SK-N-MC (cell line): ENCODE measurements around the gene TPGS1.

Source experiments
- DNase-seq: peaks from one replicate; pipeline ENCODE4 v3.0.0-alpha.2; 2011; ENCODE audit warnings: low read depth, low spot score
- H3K27ac ChIP-seq: fragments of 200-600 bp; sonication (generic); 2 replicates; pipeline ENCODE4 v1.5.1; 2016; ENCODE audit warnings: mixed run types
- H3K36me3 ChIP-seq: fragments of 200-600 bp; sonication (generic); 2 replicates; pipeline ENCODE4 v1.6.1; 2017; ENCODE audit warnings: antibody characterized with exemption, low read length, mixed read lengths; ENCODE audit not compliant: insufficient read depth
- H3K4me3 ChIP-seq: fragments of 200-600 bp; sonication (generic); 2 replicates; pipeline ENCODE4 v1.5.1; 2016
- H3K9ac ChIP-seq: fragments of 200-600 bp; sonication (generic); 2 replicates; pipeline ENCODE4 v1.8.0; 2017; ENCODE audit warnings: mixed run types, mixed read lengths; ENCODE audit not compliant: insufficient read length
- H3K9me3 ChIP-seq: fragments of 200-600 bp; sonication (generic); 2 replicates; pipeline ENCODE4 v1.6.1; 2017; ENCODE audit warnings: low read depth, mild to moderate bottlenecking, antibody characterized with exemption, low read length, moderate library complexity, mixed read lengths
- EZH2 ChIP-seq: fragments of 200-600 bp; sonication (generic); IDR thresholded peaks from one replicate; pipeline ENCODE4 v1.6.1; 2017; ENCODE audit warnings: antibody characterized with exemption
- FOXP2 ChIP-seq: optimal IDR thresholded peaks from 2 replicates; pipeline ENCODE3; 2011; ENCODE audit warnings: mild to moderate bottlenecking, moderate library complexity; ENCODE audit not compliant: insufficient read depth; ENCODE audit errors: extremely low read length, control extremely low read depth
- POLR2AphosphoS5 ChIP-seq: IDR thresholded peaks from 2 replicates; pipeline ENCODE4 v1.6.1; 2012; ENCODE audit warnings: mild to moderate bottlenecking, low read depth, low read length, borderline replicate concordance

The TPGS1 gene

DNA sequence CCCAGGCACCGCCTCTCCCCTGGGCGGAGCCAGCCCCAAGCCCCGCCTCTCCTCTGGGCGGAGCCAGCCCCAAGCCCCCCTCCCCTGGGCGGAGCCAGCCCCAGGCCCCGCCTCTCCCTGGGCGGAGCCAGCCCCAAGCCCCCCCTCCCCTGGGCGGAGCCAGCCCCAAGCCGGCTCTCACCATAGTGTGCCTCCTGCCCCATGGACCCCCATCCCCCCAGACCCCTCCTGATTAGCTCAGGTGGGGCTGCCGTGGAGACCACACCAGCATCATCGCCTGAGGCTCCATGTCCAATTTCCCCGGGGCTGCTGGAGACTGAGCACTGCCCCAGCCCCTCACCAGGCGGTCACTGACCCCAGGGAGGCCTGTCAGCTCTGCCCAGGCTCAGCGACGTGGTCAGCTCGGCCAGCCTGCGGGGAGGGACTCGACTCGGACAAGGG, 15.2 kb upstream of the TPGS1 start:
- no peaks in the 10 kb centered on the region for H3K9me3 ChIP-seq
- H3K36me3 ChIP-seq: no peaks in the 10 kb centered on the region
- no peak for DNase-seq
- TF ChIP-seq EZH2: no peak
- TF ChIP-seq FOXP2: no peak
- TF ChIP-seq POLR2AphosphoS5: no peak
- no peak overlapping the region for H3K9ac ChIP-seq
- no peak overlapping the region for H3K4me3 ChIP-seq
- no peak overlapping the region for H3K27ac ChIP-seq

DNA sequence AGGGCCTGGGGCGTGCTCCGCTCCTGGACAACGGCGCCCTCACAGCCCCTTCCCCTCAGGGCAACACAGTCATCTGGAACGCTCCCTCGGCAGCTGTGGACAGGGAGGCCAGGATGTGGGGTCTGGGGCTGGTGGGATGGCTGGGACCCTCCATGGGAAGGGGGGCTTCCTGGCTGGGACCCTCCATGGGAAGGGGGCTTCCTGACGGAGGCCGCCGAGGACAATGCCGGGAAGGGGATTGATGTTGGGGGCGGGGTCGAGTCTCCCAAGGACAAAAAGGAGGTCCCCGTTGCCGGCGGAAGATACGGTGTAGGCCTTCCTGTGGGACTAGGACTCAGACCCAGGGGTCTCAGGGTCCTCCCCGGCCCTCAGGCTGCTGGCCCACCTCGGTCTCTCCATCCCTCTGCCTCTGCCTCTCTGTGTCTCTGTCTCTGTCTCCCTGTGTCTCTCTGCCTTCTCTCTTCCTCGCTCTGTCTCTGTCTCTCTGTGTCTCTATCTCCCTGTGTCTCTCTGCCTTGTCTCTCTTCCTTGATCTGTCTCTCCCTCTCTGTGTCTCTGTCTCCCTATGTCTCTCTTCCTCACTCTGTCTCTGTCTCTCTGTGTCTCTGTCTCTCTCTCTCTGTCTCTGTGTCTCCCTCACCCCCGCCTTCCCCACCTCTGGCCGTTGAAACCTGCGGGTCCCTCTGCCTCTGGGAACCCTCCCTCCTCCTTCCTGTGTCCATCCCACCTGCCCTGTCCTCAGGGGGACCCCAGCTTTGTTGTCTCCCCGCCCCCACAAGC, 13.7 kb upstream of the TPGS1 start:
- no peak for DNase-seq
- TF ChIP-seq POLR2AphosphoS5: no peak
- TF ChIP-seq FOXP2: no peak
- TF ChIP-seq EZH2: no peak
- H3K9ac ChIP-seq: no peak overlapping the region
- no peak overlapping the region for H3K27ac ChIP-seq
- no peak overlapping the region for H3K4me3 ChIP-seq
- no peaks in the 10 kb centered on the region for H3K36me3 ChIP-seq
- H3K9me3 ChIP-seq: no peaks in the 10 kb centered on the region

DNA sequence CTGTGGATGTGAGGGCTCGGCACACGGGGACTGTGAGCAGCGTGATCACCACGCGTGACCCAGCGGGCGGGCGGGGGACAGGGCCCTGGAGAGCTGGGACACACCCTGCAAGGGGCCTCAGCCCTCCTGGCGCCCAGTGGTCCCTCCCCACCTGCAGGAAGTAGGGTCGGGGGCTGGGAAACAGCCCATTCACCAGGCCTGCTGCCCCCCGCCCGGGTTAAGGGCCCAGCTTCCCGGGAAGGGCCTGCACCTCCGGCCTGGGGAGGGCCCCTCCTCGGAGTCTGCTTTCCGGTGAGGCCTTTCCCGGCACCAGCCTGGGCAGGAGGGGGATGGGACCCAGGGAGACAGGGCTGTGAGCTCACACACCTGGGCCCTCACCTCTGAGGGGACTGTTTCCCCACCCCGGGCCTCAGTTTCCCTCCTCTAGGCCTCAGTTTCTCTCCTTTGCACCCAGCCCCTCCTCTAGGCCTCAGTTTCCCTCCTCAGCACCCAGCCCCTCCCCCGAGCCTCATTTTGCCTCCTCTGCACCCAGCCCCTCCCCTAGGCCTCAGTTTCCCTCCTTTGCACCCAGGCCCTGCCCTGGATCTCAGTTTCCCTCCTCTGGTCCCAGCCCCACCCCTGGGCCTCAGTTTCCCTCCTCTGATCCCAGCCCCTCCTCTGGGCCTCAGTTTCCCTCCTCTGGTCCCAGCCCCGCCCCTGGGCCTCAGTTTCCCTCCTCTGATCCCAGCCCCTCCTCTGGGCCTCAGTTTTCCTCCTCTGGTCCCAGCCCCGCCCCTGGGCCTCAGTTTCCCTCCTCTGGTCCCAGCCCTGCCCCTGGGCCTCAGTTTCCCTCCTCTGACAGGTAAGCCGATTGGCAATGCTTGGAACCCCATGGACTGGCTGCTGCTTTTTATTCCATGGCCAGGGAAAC, 12.9 kb upstream of the TPGS1 start:
- no peak for TF ChIP-seq POLR2AphosphoS5
- no peak for TF ChIP-seq FOXP2
- TF ChIP-seq EZH2: no peak
- no peak overlapping the region for H3K4me3 ChIP-seq
- H3K36me3 ChIP-seq: no peaks in the 10 kb centered on the region
- H3K27ac ChIP-seq: no peak overlapping the region
- no peak overlapping the region for H3K9ac ChIP-seq
- no peaks in the 10 kb centered on the region for H3K9me3 ChIP-seq
- DNase-seq: no peak

DNA sequence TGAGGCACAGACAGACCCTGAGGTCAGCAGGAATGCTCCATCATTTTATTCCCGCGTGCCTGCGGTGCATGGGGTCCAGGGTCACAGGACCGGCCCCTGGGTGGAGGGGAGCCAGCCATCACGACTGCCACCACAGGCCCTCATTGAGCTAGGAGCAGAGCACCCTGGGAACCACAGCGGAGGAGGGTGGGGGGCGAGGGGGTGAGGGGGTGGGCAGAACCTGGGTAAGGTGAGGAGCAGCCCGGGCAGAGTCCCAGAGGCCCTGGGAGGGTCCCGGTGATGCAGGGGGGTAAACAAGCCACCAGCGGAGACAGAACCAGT, 12.3 kb upstream of the TPGS1 start:
- no peaks in the 10 kb centered on the region for H3K36me3 ChIP-seq
- H3K9me3 ChIP-seq: no peaks in the 10 kb centered on the region
- TF ChIP-seq POLR2AphosphoS5: no peak
- no peak for TF ChIP-seq FOXP2
- no peak for TF ChIP-seq EZH2
- H3K4me3 ChIP-seq: no peak overlapping the region
- H3K9ac ChIP-seq: no peak overlapping the region
- H3K27ac ChIP-seq: no peak overlapping the region
- no peak for DNase-seq

DNA sequence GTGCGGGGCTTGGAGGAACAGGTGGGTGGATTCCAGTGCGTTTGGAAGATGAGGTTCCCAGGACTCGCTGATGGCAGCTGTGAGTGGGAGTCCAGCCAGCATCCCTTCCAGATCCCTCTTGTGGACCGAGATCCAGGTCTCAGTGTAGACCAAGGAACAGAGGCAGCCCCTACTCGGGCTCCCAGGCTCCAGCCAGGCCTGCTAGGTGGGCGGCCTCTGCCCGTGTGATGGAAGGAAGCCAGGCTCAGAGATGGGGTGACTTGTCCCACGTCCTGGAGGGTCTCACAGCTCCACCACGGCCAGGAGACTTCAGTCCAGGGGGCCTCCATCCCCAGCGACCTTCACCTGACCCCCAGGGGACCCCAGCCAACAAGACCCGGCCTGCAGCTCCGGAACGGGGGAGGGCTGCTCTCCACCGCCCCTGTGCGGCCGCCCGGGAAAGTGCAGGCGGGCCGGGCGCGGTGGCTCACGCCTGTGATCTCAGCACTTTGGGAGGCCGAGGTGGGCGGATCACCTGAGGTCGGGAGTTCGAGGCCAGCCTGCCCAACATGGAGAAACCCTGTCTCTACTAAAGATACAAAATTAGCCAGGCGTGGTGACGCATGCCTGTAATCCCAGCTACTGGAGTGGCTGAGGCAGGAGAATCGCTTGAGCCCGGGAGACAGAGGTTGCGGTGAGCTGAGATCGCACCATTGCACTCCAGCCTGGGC, 11.7 kb upstream of the TPGS1 start:
- TF ChIP-seq FOXP2: no peak
- TF ChIP-seq EZH2: no peak
- TF ChIP-seq POLR2AphosphoS5: no peak
- no peaks in the 10 kb centered on the region for H3K9me3 ChIP-seq
- H3K27ac ChIP-seq: no peak overlapping the region
- DNase-seq: no peak
- no peak overlapping the region for H3K4me3 ChIP-seq
- no peaks in the 10 kb centered on the region for H3K36me3 ChIP-seq
- H3K9ac ChIP-seq: no peak overlapping the region

DNA sequence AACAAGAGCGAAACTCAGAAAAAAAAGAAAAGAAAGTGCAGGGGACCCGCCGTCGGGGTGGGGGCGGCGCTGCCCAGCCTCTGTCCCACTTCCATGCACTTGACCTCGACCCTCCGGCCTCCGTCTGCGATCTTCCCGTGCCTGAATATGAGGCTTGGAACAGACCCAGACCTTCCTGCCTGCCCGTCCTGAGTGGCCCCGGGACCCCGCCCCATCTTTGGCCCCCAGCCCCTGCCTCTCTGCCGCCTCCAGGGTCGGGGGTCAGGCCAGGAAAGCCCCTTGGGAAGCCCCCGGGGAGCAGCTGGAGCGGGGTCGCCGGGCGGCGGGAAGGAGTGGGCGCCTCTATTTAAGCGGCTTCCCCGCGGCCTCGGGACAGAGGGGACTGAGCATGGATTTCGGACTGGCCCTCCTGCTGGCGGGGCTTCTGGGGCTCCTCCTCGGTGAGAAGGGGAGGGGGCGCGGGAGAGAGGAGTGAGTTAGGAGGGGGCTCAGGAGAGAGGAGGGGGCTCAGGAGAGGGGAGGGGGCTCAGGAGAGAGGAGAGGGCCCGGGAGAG, 11.1 kb upstream of the TPGS1 start, which contains the start of gene MADCAM1:
Gene MADCAM1 (plus strand): TSS at position 375 of the 554 bp plus-strand sequence. CDS start 14 bp downstream, at position 389.
- TF ChIP-seq FOXP2: no peak
- TF ChIP-seq EZH2: no peak
- no peak for TF ChIP-seq POLR2AphosphoS5
- Histone ChIP-seq H3K9ac (no peak within 1 kb of the TSS), H3K36me3 (no peaks in the 10 kb centered on the region), H3K9me3 (no peaks in the 10 kb centered on the region), H3K4me3 (no peak within 1 kb of the TSS), H3K27ac (no peak within 1 kb of the TSS)
- no peak for DNase-seq

DNA sequence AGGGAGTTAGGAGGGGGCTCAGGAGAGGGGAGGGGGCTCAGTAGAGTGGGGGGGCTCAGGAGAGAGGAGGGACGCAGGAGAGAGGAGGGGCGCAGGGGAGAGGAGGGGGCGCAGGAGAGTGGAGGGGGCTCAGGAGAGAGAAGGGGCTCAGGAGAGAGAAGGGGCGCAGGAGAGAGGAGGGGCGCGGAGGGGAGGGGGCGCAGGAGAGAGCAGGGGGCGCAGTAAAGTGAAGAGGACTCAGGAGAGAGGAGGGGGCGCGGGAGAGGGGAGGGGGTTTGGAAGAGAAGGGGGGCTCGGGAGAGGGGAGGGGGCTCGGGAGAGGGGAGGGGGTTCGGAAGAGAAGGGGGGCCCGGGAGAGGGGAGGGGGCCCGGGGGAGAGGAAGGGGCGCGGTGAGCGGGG, 10.3 kb upstream of the TPGS1 start:
- H3K4me3 ChIP-seq: no peak overlapping the region
- no peaks in the 10 kb centered on the region for H3K36me3 ChIP-seq
- H3K27ac ChIP-seq: no peak overlapping the region
- H3K9ac ChIP-seq: no peak overlapping the region
- no peaks in the 10 kb centered on the region for H3K9me3 ChIP-seq
- DNase-seq: no peak
- TF ChIP-seq EZH2 (no peak), FOXP2 (no peak), POLR2AphosphoS5 (no peak)
